ENCODE measurements around the gene AKAP5. TPM values are rescaled to one million over a fixed set of nuclear protein-coding genes. Genes with fewer than 3 reads are reported as not detected.

The AKAP5 gene
- total and polyA plus RNA-seq, 2 of the 13 experiments (the other 11 are each of a cell fraction or from before 2014, with no cell fraction given): 0.18 to 1.5 TPM

GRCh38 chr14:64442300-64442988, 22.9 kb upstream of the AKAP5 start:
- no peak for ATAC-seq
- FAIRE-seq: no peak
- intact Hi-C loops (cut with micrococcal nuclease; ENCODE audit: unreplicated experiment): no loop called here

More at GRCh38 chr14:64442300-64442988, 22.9 kb upstream of the AKAP5 start:
- no peaks in the 10 kb centered on the region for H3K4me1 ChIP-seq (ENCODE audit: insufficient read depth, low read length)
- peaks cover 29 to 78% of the 10 kb centered on the region in 2 experiments for H3K36me3 ChIP-seq (replicated peaks in 1 of 2; ENCODE audit: control insufficient read depth in 1 of 2, insufficient read depth in 2 of 2, low read length in 2 of 2)
- no peak for DNase-seq (ENCODE audit: low spot score)
- ChIA-PET CTCF (ENCODE audit: low intra/inter-chr PET ratio, low total read pairs) (no interaction called here), POLR2A (no interaction called here)
- H3K4me2 ChIP-seq (ENCODE audit: low read depth, low read length): no peak overlapping the region
- H3K4me3 ChIP-seq (replicated peaks in 1 of 3; ENCODE audit: insufficient read depth in 1 of 3, low read depth in 2 of 3, low read length in 3 of 3): no peak overlapping the region
- no peak for TF ChIP-seq SALL1 (CRISPR knock-in tag; IDR thresholded peaks at IDR 0.05)
- no peak for TF ChIP-seq ZFP82 (CRISPR knock-in tag; IDR thresholded peaks at IDR 0.05; ENCODE audit: borderline replicate concordance)
- no peak for TF ChIP-seq HOXA7 (CRISPR knock-in tag; IDR thresholded peaks at IDR 0.05)
- TF ChIP-seq NFYB (CRISPR knock-in tag; IDR thresholded peaks at IDR 0.05): no peak
- TF ChIP-seq REST (IDR thresholded peaks at IDR 0.05; ENCODE audit: borderline replicate concordance in 1 of 2, low read depth in 1 of 2, low read length in 2 of 2): no peak
- TF ChIP-seq ARID4A (CRISPR knock-in tag; IDR thresholded peaks at IDR 0.05; ENCODE audit: borderline replicate concordance): no peak
- no peak overlapping the region for H3K9ac ChIP-seq (ENCODE audit: insufficient read depth, low read depth, low read length)
- in situ Hi-C loops (cut with HindIII; ENCODE audit: extremely low pct_ligation_motif_present, low pct_unique_long_range_greater_than_20kb): no loop called here
- H3K9me3 ChIP-seq (ENCODE audit: low read length): no peaks in the 10 kb centered on the region
- no peaks in the 10 kb centered on the region for H3K27me3 ChIP-seq (ENCODE audit: control insufficient read depth in 1 of 2, insufficient read depth in 2 of 2, low read length in 2 of 2)
- no peak overlapping the region for H2AFZ ChIP-seq (ENCODE audit: low read length)
- H4K20me1 ChIP-seq (ENCODE audit: insufficient read depth, low read length): no peaks in the 10 kb centered on the region
- no peak overlapping the region for H3K27ac ChIP-seq (ENCODE audit: extremely low read length, insufficient read depth, low read length)
- no peaks in the 10 kb centered on the region for H3K79me2 ChIP-seq (ENCODE audit: insufficient read depth, low read length)
- WGBS (ENCODE audit: low lambda C conversion rate): over 99% methylated on average over 17 of the region's 17 CpGs
- no TSS peak for BruUV-seq (replicated peaks)

Measured in HepG2 (cell line).